ENCODE data around the gene COA1. TPM values are rescaled to one million over a fixed set of nuclear protein-coding genes. Genes with fewer than 3 reads are reported as not detected.

Gene COA1
- total and polyA plus RNA-seq, 9 of the 15 experiments (the other 6 are each of a cell fraction or from before 2014, with no cell fraction given): 98.9 to 463 (median 181) TPM

GRCh38 chr7:43721193-43721806 is 8.0 kb downstream of the COA1 start:
- FAIRE-seq: peak; percentile 11
- TF ChIP-seq CTCF (IDR thresholded peaks at IDR 0.05 in 2 of 3, conservative IDR thresholded peaks at IDR 0.05 in 1 of 3; ENCODE audit: insufficient read depth in 2 of 3, low read depth in 1 of 3, low read length in 3 of 3): peak in 2 of 3 experiments; percentile 32 to 69; a peak in 3 of 6 replicates
- TF ChIP-seq ARID3A (IDR thresholded peaks at IDR 0.05; ENCODE audit: borderline replicate concordance, low read depth, low read length): peak; percentile 83
- no peak for TF ChIP-seq KAT7 (CRISPR knock-in tag; IDR thresholded peaks at IDR 0.05; ENCODE audit: borderline replicate concordance)
- 0 out of 2 replicates have a peak, but pooled peaks have one; percentile 21 for TF ChIP-seq NBN (IDR thresholded peaks at IDR 0.05; ENCODE audit: low read depth)
- TF ChIP-seq ETV1 (tag; conservative IDR thresholded peaks at IDR 0.05; ENCODE audit: low read depth): no peak
- TF ChIP-seq GTF2B (IDR thresholded peaks at IDR 0.05; ENCODE audit: extremely low read depth, insufficient read length): no peak
- TF ChIP-seq TFAM (CRISPR knock-in tag; conservative IDR thresholded peaks at IDR 0.05): no peak
- TF ChIP-seq MXI1 (IDR thresholded peaks at IDR 0.05; ENCODE audit: low read depth, low read length): no peak
- no peak for TF ChIP-seq RFX7 (CRISPR knock-in tag; IDR thresholded peaks at IDR 0.05)
- no peak for TF ChIP-seq EP300 (IDR thresholded peaks at IDR 0.05; ENCODE audit: low read length)
- no peak for TF ChIP-seq ZBED1 (IDR thresholded peaks at IDR 0.05)
- no peak for TF ChIP-seq HNRNPK (IDR thresholded peaks at IDR 0.05; ENCODE audit: low read depth, low read length, poor library complexity, severe bottlenecking)
- TF ChIP-seq LCOR (CRISPR knock-in tag; IDR thresholded peaks at IDR 0.05): no peak
- TF ChIP-seq TAL1 (IDR thresholded peaks at IDR 0.05): no peak
- TF ChIP-seq NFIX (CRISPR knock-in tag; IDR thresholded peaks at IDR 0.05; ENCODE audit: low read depth): no peak
- no peak for TF ChIP-seq KLF10 (CRISPR knock-in tag; IDR thresholded peaks at IDR 0.05)

More at GRCh38 chr7:43721193-43721806, 8.0 kb downstream of the COA1 start:
- DNase-seq (ENCODE audit: extremely low read depth in 1 of 4, low spot score in 3 of 4) (peak in 2 of 4 experiments; percentile 20 to 54), ATAC-seq (0 out of 3 replicates have a peak, but pooled peaks have one; percentile 40)
- no peak overlapping the region for H2AFZ ChIP-seq (ENCODE audit: low read depth, low read length)
- 48% methylated on average over 2 of the region's 2 CpGs for WGBS (ENCODE audit: insufficient coverage, low coverage, missing lambda C conversion rate)
- no peaks in the 10 kb centered on the region; a peak in 1 of 5 replicates for H3K4me1 ChIP-seq (replicated peaks in 1 of 2; ENCODE audit: control insufficient read depth in 2 of 2, insufficient read depth in 2 of 2, low read length in 2 of 2)
- no peaks in the 10 kb centered on the region for H3K27me3 ChIP-seq (ENCODE audit: control insufficient read depth in 2 of 2, insufficient read depth in 2 of 2, low read length in 2 of 2)
- intact Hi-C loops (cut with micrococcal nuclease): no loop called here
- peaks cover 30% of the 10 kb centered on the region for H3K36me3 ChIP-seq (ENCODE audit: control insufficient read depth, insufficient read depth, low read length)
- H3K4me2 ChIP-seq (ENCODE audit: insufficient read depth, low read length): no peak overlapping the region
- POLR2A ChIA-PET: interaction anchor here (0.6 to 1.7 kb wide), 3 partner anchors 9 to 101 kb away, joined by 3 read pairs; partner anchors contain the start of gene COA1
- BruUV-seq (replicated peaks): no TSS peak
- no peak overlapping the region for H3K4me3 ChIP-seq
- H3K79me2 ChIP-seq (ENCODE audit: control insufficient read depth, insufficient read depth, low read length): peaks cover 99% of the 10 kb centered on the region
- CTCF ChIA-PET (ENCODE audit: low intra/inter-chr PET ratio): interaction anchor here (0.5 to 1.4 kb wide), 6 partner anchors 61 to 1048 kb away, joined by 3 to 4 read pairs (median 3); no protein-coding TSS in a partner anchor
- H4K20me1 ChIP-seq (replicated peaks; ENCODE audit: control insufficient read depth, insufficient read depth, low read length): no peaks in the 10 kb centered on the region; the same call in 1 of the 2 replicates
- in situ Hi-C loops (cut with MboI): no loop called here
- no peak overlapping the region for H3K9ac ChIP-seq (ENCODE audit: insufficient read depth in 1 of 2, low read depth in 2 of 2, low read length in 2 of 2)
- H3K9me3 ChIP-seq (replicated peaks; ENCODE audit: control insufficient read depth, insufficient read depth, low read depth, low read length): peaks cover 3% of the 10 kb centered on the region; the same call in 1 of the 2 replicates
- H3K9me1 ChIP-seq (ENCODE audit: control insufficient read depth, insufficient read depth, low read length): no peaks in the 10 kb centered on the region
- H3K27ac ChIP-seq (ENCODE audit: extremely low read depth, low read depth, low read length): no peak overlapping the region
